GM12872 (cell line): ENCODE measurements around the gene ZDHHC1.

Experiments
- CTCF ChIP-seq: IDR thresholded peaks from 3 replicates; pipeline ENCODE4 v1.5.1; 2011; ENCODE audit warnings: low read depth, mild to moderate bottlenecking, low read length, moderate library complexity; ENCODE audit not compliant: insufficient read depth

ZDHHC1 gene

GRCh38 chr16:67384778-67385510 lies 31.3 kb downstream of the ZDHHC1 start:
- TF ChIP-seq CTCF = no peak

- TF ChIP-seq CTCF = no peak
Observed at GRCh38 chr16:67383284-67383683, 33.0 kb downstream of the ZDHHC1 start.

- no peak for TF ChIP-seq CTCF
Observed at GRCh38 chr16:67378642-67379041, 37.6 kb downstream of the ZDHHC1 start.

GRCh38 chr16:67372664-67373063 lies 43.6 kb downstream of the ZDHHC1 start:
- TF ChIP-seq CTCF = no peak

- TF ChIP-seq CTCF = no peak
Observed at GRCh38 chr16:67370661-67371060, 45.6 kb downstream of the ZDHHC1 start.

- TF ChIP-seq CTCF = no peak
Observed at GRCh38 chr16:67364600-67365235, 51.6 kb downstream of the ZDHHC1 start.

- no peak for TF ChIP-seq CTCF
Observed at GRCh38 chr16:67361038-67361437, 55.2 kb downstream of the ZDHHC1 start.
